ENCODE measurements around the gene ATP1A3.

Gene ATP1A3

GRCh38 chr19:41951686-41952172 is 42.3 kb downstream of the ATP1A3 start:
- H3K27me3 ChIP-seq (ENCODE audit: control insufficient read depth in 1 of 2, insufficient read depth in 1 of 2, low read length in 2 of 2) = no peaks in the 10 kb centered on the region
- H2AFZ ChIP-seq (ENCODE audit: low read depth, low read length) = peak overlapping the region; percentile 78
- no peak overlapping the region for H4K91ac ChIP-seq (ENCODE audit: low read length)
- WGBS = 10% methylated on average over 9 of the region's 12 CpGs
- no peak overlapping the region for H3K4me2 ChIP-seq (ENCODE audit: low read length, poor library complexity, severe bottlenecking)
- H3K9ac ChIP-seq (ENCODE audit: low read length) = peak overlapping the region; percentile 41
- no peak overlapping the region for H2BK15ac ChIP-seq (ENCODE audit: low read depth, poor library complexity, severe bottlenecking)
- no peaks in the 10 kb centered on the region for H3K9me3 ChIP-seq (ENCODE audit: control insufficient read depth, low read length)
- H2BK5ac ChIP-seq (ENCODE audit: low read depth, low read length, poor library complexity, severe bottlenecking) = no peak overlapping the region
- no peak overlapping the region for H3K4me3 ChIP-seq (ENCODE audit: insufficient read depth in 1 of 2, low read depth in 1 of 2, low read length in 2 of 2)
- H3K27ac ChIP-seq (ENCODE audit: low read length, poor library complexity, severe bottlenecking) = no peak overlapping the region
- no peak overlapping the region for H2AK5ac ChIP-seq (ENCODE audit: low read length, severe bottlenecking)
- H3K36me3 ChIP-seq (ENCODE audit: control insufficient read depth in 1 of 2, insufficient read depth in 2 of 2, low read depth in 1 of 2, low read length in 2 of 2) = peaks cover 15 to 22% of the 10 kb centered on the region in 2 experiments
- peak overlapping the region in 1 of 2 experiments; percentile 84 for H2BK12ac ChIP-seq (ENCODE audit: low read length in 2 of 2)
- no peak overlapping the region for H3K4ac ChIP-seq (ENCODE audit: low read depth in 1 of 2, low read length in 2 of 2)
- DNase-seq = peak; percentile 76
- no peak overlapping the region for H3K23ac ChIP-seq (ENCODE audit: low read length in 2 of 2)
- H3K18ac ChIP-seq (ENCODE audit: low read depth in 1 of 2, low read length in 2 of 2) = no peak overlapping the region
- no peak overlapping the region for H2BK120ac ChIP-seq (ENCODE audit: low read depth, low read length)
- peaks cover 5% of the 10 kb centered on the region for H3K4me1 ChIP-seq (ENCODE audit: control insufficient read depth, insufficient read depth, low read depth, low read length)
- H3K14ac ChIP-seq (ENCODE audit: low read length in 2 of 2) = peak overlapping the region in 1 of 2 experiments; percentile 79
- peaks cover 10% of the 10 kb centered on the region for H3K79me1 ChIP-seq (replicated peaks; ENCODE audit: low read length, poor library complexity, severe bottlenecking)
- H4K8ac ChIP-seq (ENCODE audit: low read length) = no peak overlapping the region

GRCh38 chr19:41947091-41947490 is 46.9 kb downstream of the ATP1A3 start:
- WGBS = 79% methylated on average over 3 of the region's 3 CpGs

GRCh38 chr19:41945135-41945766 is 48.8 kb downstream of the ATP1A3 start:
- Histone ChIP-seq H2BK5ac (ENCODE audit: low read depth, low read length, poor library complexity, severe bottlenecking) (no peak overlapping the region), H3K4me1 (ENCODE audit: control insufficient read depth, insufficient read depth, low read depth, low read length) (peaks cover 6% of the 10 kb centered on the region), H3K9me3 (ENCODE audit: control insufficient read depth, low read length) (no peaks in the 10 kb centered on the region), H3K4ac (ENCODE audit: low read depth in 1 of 2, low read length in 2 of 2) (no peak overlapping the region), H2AK5ac (ENCODE audit: low read length, severe bottlenecking) (no peak overlapping the region), H3K14ac (ENCODE audit: low read length in 2 of 2) (no peak overlapping the region), H4K91ac (ENCODE audit: low read length) (no peak overlapping the region), H2BK12ac (ENCODE audit: low read length in 2 of 2) (no peak overlapping the region), H3K9ac (ENCODE audit: low read length) (no peak overlapping the region), H3K27me3 (ENCODE audit: control insufficient read depth in 1 of 2, insufficient read depth in 1 of 2, low read length in 2 of 2) (peaks cover 0 to 8% of the 10 kb centered on the region in 2 experiments), H3K27ac (ENCODE audit: low read length, poor library complexity, severe bottlenecking) (no peak overlapping the region), H3K79me1 (replicated peaks; ENCODE audit: low read length, poor library complexity, severe bottlenecking) (no peaks in the 10 kb centered on the region), H4K8ac (ENCODE audit: low read length) (no peak overlapping the region), H3K18ac (ENCODE audit: low read depth in 1 of 2, low read length in 2 of 2) (no peak overlapping the region), H3K4me2 (ENCODE audit: low read length, poor library complexity, severe bottlenecking) (no peak overlapping the region), H3K4me3 (ENCODE audit: insufficient read depth in 1 of 2, low read depth in 1 of 2, low read length in 2 of 2) (no peak overlapping the region), H3K23ac (ENCODE audit: low read length in 2 of 2) (peak overlapping the region in 1 of 2 experiments; percentile 24), H2BK120ac (ENCODE audit: low read depth, low read length) (no peak overlapping the region), H3K36me3 (ENCODE audit: control insufficient read depth in 1 of 2, insufficient read depth in 2 of 2, low read depth in 1 of 2, low read length in 2 of 2) (no peaks in the 10 kb centered on the region), H2AFZ (ENCODE audit: low read depth, low read length) (no peak overlapping the region), H2BK15ac (ENCODE audit: low read depth, poor library complexity, severe bottlenecking) (no peak overlapping the region)
- DNase-seq = no peak
- WGBS = 89% methylated on average over 8 of the region's 8 CpGs

More at GRCh38 chr19:41947091-41947490, 46.9 kb downstream of the ATP1A3 start:
- no peak overlapping the region for H3K9ac ChIP-seq (ENCODE audit: low read length)
- H3K23ac ChIP-seq (ENCODE audit: low read length in 2 of 2) = no peak overlapping the region
- H3K9me3 ChIP-seq (ENCODE audit: control insufficient read depth, low read length) = no peaks in the 10 kb centered on the region
- no peak overlapping the region for H4K91ac ChIP-seq (ENCODE audit: low read length)
- no peak overlapping the region for H2BK15ac ChIP-seq (ENCODE audit: low read depth, poor library complexity, severe bottlenecking)
- H3K36me3 ChIP-seq (ENCODE audit: control insufficient read depth in 1 of 2, insufficient read depth in 2 of 2, low read depth in 1 of 2, low read length in 2 of 2) = no peaks in the 10 kb centered on the region
- H3K4me1 ChIP-seq (ENCODE audit: control insufficient read depth, insufficient read depth, low read depth, low read length) = peaks cover 5% of the 10 kb centered on the region
- H2BK12ac ChIP-seq (ENCODE audit: low read length in 2 of 2) = no peak overlapping the region
- no peak overlapping the region for H2BK120ac ChIP-seq (ENCODE audit: low read depth, low read length)
- no peak for DNase-seq
- H3K27me3 ChIP-seq (ENCODE audit: control insufficient read depth in 1 of 2, insufficient read depth in 1 of 2, low read length in 2 of 2) = no peaks in the 10 kb centered on the region
- H4K8ac ChIP-seq (ENCODE audit: low read length) = no peak overlapping the region
- no peak overlapping the region for H2AK5ac ChIP-seq (ENCODE audit: low read length, severe bottlenecking)
- H3K14ac ChIP-seq (ENCODE audit: low read length in 2 of 2) = no peak overlapping the region
- H3K4me2 ChIP-seq (ENCODE audit: low read length, poor library complexity, severe bottlenecking) = no peak overlapping the region
- H3K4me3 ChIP-seq (ENCODE audit: insufficient read depth in 1 of 2, low read depth in 1 of 2, low read length in 2 of 2) = no peak overlapping the region
- H3K4ac ChIP-seq (ENCODE audit: low read depth in 1 of 2, low read length in 2 of 2) = no peak overlapping the region
- no peak overlapping the region for H3K27ac ChIP-seq (ENCODE audit: low read length, poor library complexity, severe bottlenecking)
- no peak overlapping the region for H2BK5ac ChIP-seq (ENCODE audit: low read depth, low read length, poor library complexity, severe bottlenecking)
- H3K18ac ChIP-seq (ENCODE audit: low read depth in 1 of 2, low read length in 2 of 2) = no peak overlapping the region
- H3K79me1 ChIP-seq (replicated peaks; ENCODE audit: low read length, poor library complexity, severe bottlenecking) = no peaks in the 10 kb centered on the region
- H2AFZ ChIP-seq (ENCODE audit: low read depth, low read length) = no peak overlapping the region

- Histone ChIP-seq H3K4me3 (ENCODE audit: insufficient read depth in 1 of 2, low read depth in 1 of 2, low read length in 2 of 2) (no peak overlapping the region), H3K14ac (ENCODE audit: low read length in 2 of 2) (no peak overlapping the region)
Measured at GRCh38 chr19:41944336-41944735, 49.7 kb downstream of the ATP1A3 start.

More at GRCh38 chr19:41944336-41944735, 49.7 kb downstream of the ATP1A3 start:
- Histone ChIP-seq H3K4me1 (ENCODE audit: control insufficient read depth, insufficient read depth, low read depth, low read length) (peaks cover 9% of the 10 kb centered on the region), H3K23ac (ENCODE audit: low read length in 2 of 2) (no peak overlapping the region), H3K4ac (ENCODE audit: low read depth in 1 of 2, low read length in 2 of 2) (no peak overlapping the region), H2BK120ac (ENCODE audit: low read depth, low read length) (no peak overlapping the region), H4K8ac (ENCODE audit: low read length) (no peak overlapping the region), H3K18ac (ENCODE audit: low read depth in 1 of 2, low read length in 2 of 2) (no peak overlapping the region), H3K79me1 (replicated peaks; ENCODE audit: low read length, poor library complexity, severe bottlenecking) (no peaks in the 10 kb centered on the region), H2AK5ac (ENCODE audit: low read length, severe bottlenecking) (no peak overlapping the region), H3K36me3 (ENCODE audit: control insufficient read depth in 1 of 2, insufficient read depth in 2 of 2, low read depth in 1 of 2, low read length in 2 of 2) (no peaks in the 10 kb centered on the region), H3K9ac (ENCODE audit: low read length) (no peak overlapping the region), H3K9me3 (ENCODE audit: control insufficient read depth, low read length) (no peaks in the 10 kb centered on the region), H4K91ac (ENCODE audit: low read length) (no peak overlapping the region), H3K4me2 (ENCODE audit: low read length, poor library complexity, severe bottlenecking) (no peak overlapping the region), H3K27me3 (ENCODE audit: control insufficient read depth in 1 of 2, insufficient read depth in 1 of 2, low read length in 2 of 2) (peaks cover 0 to 8% of the 10 kb centered on the region in 2 experiments), H2BK5ac (ENCODE audit: low read depth, low read length, poor library complexity, severe bottlenecking) (no peak overlapping the region), H2BK15ac (ENCODE audit: low read depth, poor library complexity, severe bottlenecking) (no peak overlapping the region), H2BK12ac (ENCODE audit: low read length in 2 of 2) (no peak overlapping the region), H2AFZ (ENCODE audit: low read depth, low read length) (no peak overlapping the region), H3K27ac (ENCODE audit: low read length, poor library complexity, severe bottlenecking) (no peak overlapping the region)
- WGBS = 65% methylated on average over 2 of the region's 2 CpGs
- no peak for DNase-seq
